Calu3 (cell line): ENCODE data around the gene PCDH12. TPM values are rescaled to one million over a fixed set of nuclear protein-coding genes. Genes with fewer than 3 reads are reported as not detected.

Experiments used
- BruUV-seq: library from RNA; stranded (reverse); fragments of 400-500 nt; replicated peaks from 2 replicates; lab custom pipeline; 2021; lab: Mats Ljungman, UMichigan
- CTCF ChIA-PET: fragments of 300-600 bp; sonication (Branson Sonifier 250); formaldehyde crosslinking; loops from one replicate; lab custom pipeline; 2022; ENCODE audit warnings: antibody characterized with exemption; lab: Charles Lee
- DNase-seq: peaks from one replicate; pipeline ENCODE4 v3.0.0; 2022
- H3K27ac Mint-ChIP-seq: one replicate; pipeline ENCODE4 v1.8.0; 2022; ENCODE audit warnings: mixed read lengths; ENCODE audit not compliant: unreplicated experiment
- H3K27me3 Mint-ChIP-seq: one replicate; pipeline ENCODE4 v1.8.0; 2022; ENCODE audit warnings: mixed read lengths; ENCODE audit not compliant: unreplicated experiment
- H3K36me3 Mint-ChIP-seq: one replicate; pipeline ENCODE4 v1.8.0; 2022; ENCODE audit warnings: mild to moderate bottlenecking, moderate library complexity, mixed read lengths; ENCODE audit not compliant: insufficient read depth, unreplicated experiment
- H3K4me1 Mint-ChIP-seq: one replicate; pipeline ENCODE4 v1.8.0; 2022; ENCODE audit warnings: mild to moderate bottlenecking, low read depth, mixed read lengths; ENCODE audit not compliant: unreplicated experiment
- H3K4me3 Mint-ChIP-seq: one replicate; pipeline ENCODE4 v1.8.0; 2022; ENCODE audit warnings: mild to moderate bottlenecking, low read depth, moderate library complexity, mixed read lengths; ENCODE audit not compliant: unreplicated experiment
- H3K9me3 Mint-ChIP-seq: one replicate; pipeline ENCODE4 v1.8.0; 2022; ENCODE audit warnings: low read depth, mixed read lengths; ENCODE audit not compliant: unreplicated experiment
- CTCF ChIP-seq: fragments of 200-600 bp; IDR thresholded peaks from one replicate; pipeline ENCODE4 v1.8.0; 2022; ENCODE audit warnings: antibody characterized with exemption; ENCODE audit not compliant: unreplicated experiment
- intact Hi-C: fragments of 100-400 bp; cut with micrococcal nuclease; formaldehyde crosslinking; loops from one replicate; pipeline ENCODE4 v1.10.0; 2022; ENCODE audit not compliant: unreplicated experiment
- total RNA-seq: library from RNA; stranded (reverse); gene quantifications from 2 replicates; pipeline ENCODE4 v1.2.3, GENCODE V29; 2022

Gene PCDH12
- total RNA-seq, 1 experiment from 2014 or later: not detected

- CTCF ChIA-PET: interaction anchor here (0.6 to 2.9 kb wide), 17 partner anchors 9 to 368 kb away, joined by 3 to 95 read pairs (median 9); partner anchors contain the start of genes PCDH1 and RNF14
- no TSS peak for BruUV-seq
- peaks cover 14% of the 10 kb centered on the region for H3K27me3 Mint-ChIP-seq
- H3K9me3 Mint-ChIP-seq: no peaks in the 10 kb centered on the region
- no peak overlapping the region for H3K4me3 Mint-ChIP-seq
- peak; percentile 38 for DNase-seq
- no peak for TF ChIP-seq CTCF
- H3K36me3 Mint-ChIP-seq: no peaks in the 10 kb centered on the region
- intact Hi-C loops: loop anchor here (1.0 kb wide), 3 partner anchors 71 to 295 kb away; no protein-coding TSS in a partner anchor
- H3K27ac Mint-ChIP-seq: no peak overlapping the region
- H3K4me1 Mint-ChIP-seq: no peaks in the 10 kb centered on the region
Measured at GRCh38 chr5:141960018-141960417, 2.0 kb upstream of the PCDH12 start.

- no TSS peak for BruUV-seq
- intact Hi-C loops: no loop called here
- no peak for TF ChIP-seq CTCF
- Mint-ChIP-seq H3K9me3 (no peaks in the 10 kb centered on the region), H3K4me1 (no peaks in the 10 kb centered on the region), H3K27ac (no peak overlapping the region), H3K27me3 (peaks cover 14% of the 10 kb centered on the region), H3K4me3 (no peak overlapping the region), H3K36me3 (no peaks in the 10 kb centered on the region)
- DNase-seq: no peak
- CTCF ChIA-PET: no interaction called here
Measured at GRCh38 chr5:141958546-141959172, 657 bp upstream of the PCDH12 start.

- Mint-ChIP-seq H3K36me3 (no peaks in the 10 kb centered on the region), H3K9me3 (no peaks in the 10 kb centered on the region), H3K27ac (no peak overlapping the region), H3K27me3 (peaks cover 23% of the 10 kb centered on the region), H3K4me1 (no peaks in the 10 kb centered on the region), H3K4me3 (no peak overlapping the region)
- no peak for DNase-seq
- CTCF ChIA-PET: no interaction called here
- no TSS peak for BruUV-seq
- no peak for TF ChIP-seq CTCF
- intact Hi-C loops: no loop called here
Measured at GRCh38 chr5:141957367-141957996, 520 bp downstream of the PCDH12 start.

GRCh38 chr5:141954194-141954593 is 3.8 kb downstream of the PCDH12 start:
- no peaks in the 10 kb centered on the region for H3K36me3 Mint-ChIP-seq
- H3K4me3 Mint-ChIP-seq: no peak overlapping the region
- BruUV-seq: no TSS peak
- H3K4me1 Mint-ChIP-seq: no peaks in the 10 kb centered on the region
- no peak overlapping the region for H3K27ac Mint-ChIP-seq
- H3K9me3 Mint-ChIP-seq: no peaks in the 10 kb centered on the region
- CTCF ChIA-PET: interaction anchor here (0.9 kb wide), 1 partner anchor 30 kb away, joined by 3 read pairs; the partner anchor contains the start of gene DELE1
- intact Hi-C loops: no loop called here
- TF ChIP-seq CTCF: no peak
- no peak for DNase-seq
- peaks cover 33% of the 10 kb centered on the region for H3K27me3 Mint-ChIP-seq
